AG08396 (cell line): ENCODE results near the gene CLPTM1L.

Experiments used
- DNase-seq: peaks from one replicate; pipeline ENCODE4 v3.0.0; 2012; ENCODE audit warnings: low spot score, mixed read lengths

The CLPTM1L gene

DNA sequence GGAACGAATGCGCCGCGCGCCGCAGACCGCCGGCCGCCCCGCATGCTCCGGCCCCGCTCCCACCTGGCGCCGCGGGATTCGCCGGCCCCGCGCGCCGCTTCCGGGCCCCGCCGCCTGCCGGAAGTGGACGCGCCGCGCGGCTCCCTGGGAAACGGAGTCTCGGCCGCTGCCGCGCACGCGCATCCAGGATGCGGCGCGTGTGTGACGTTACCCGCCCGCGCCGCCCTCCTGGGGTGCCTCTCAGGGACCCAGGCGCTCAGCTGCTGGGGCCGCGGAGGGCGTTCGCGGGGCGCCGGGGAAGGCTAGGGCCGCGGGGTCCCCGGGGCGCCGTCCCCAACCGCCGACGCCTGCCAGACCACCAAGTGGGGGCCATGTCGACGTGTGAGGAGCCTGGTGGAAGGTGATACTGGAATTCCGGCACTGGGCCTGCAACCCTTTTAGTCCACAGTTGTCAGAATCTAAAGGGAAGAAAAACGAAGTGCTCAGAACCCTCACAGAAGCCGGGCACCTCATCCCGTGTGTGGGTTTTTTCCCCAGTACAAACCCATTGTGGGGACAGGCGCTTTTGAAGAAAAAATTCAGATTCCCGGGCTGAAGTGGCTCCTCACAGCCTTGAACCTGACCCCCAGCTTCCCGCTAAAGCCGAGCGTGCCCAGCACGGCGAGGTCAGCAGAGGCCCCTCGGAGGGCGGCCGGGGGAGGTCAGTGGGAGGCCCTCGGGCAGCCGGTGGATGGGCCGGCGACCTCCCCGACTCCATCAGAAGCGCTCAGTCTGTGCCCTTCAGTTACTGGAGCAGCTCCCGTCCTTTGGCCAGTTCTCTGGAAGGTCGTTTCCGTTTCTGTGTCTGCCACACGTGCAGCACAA lies at the start of gene CLPTM1L:
Gene CLPTM1L (minus strand): TSS at position 125 of the 864 bp plus-strand sequence. CDS start 258 bp downstream, outside the sequence.
- peak; percentile 100 for DNase-seq

DNA sequence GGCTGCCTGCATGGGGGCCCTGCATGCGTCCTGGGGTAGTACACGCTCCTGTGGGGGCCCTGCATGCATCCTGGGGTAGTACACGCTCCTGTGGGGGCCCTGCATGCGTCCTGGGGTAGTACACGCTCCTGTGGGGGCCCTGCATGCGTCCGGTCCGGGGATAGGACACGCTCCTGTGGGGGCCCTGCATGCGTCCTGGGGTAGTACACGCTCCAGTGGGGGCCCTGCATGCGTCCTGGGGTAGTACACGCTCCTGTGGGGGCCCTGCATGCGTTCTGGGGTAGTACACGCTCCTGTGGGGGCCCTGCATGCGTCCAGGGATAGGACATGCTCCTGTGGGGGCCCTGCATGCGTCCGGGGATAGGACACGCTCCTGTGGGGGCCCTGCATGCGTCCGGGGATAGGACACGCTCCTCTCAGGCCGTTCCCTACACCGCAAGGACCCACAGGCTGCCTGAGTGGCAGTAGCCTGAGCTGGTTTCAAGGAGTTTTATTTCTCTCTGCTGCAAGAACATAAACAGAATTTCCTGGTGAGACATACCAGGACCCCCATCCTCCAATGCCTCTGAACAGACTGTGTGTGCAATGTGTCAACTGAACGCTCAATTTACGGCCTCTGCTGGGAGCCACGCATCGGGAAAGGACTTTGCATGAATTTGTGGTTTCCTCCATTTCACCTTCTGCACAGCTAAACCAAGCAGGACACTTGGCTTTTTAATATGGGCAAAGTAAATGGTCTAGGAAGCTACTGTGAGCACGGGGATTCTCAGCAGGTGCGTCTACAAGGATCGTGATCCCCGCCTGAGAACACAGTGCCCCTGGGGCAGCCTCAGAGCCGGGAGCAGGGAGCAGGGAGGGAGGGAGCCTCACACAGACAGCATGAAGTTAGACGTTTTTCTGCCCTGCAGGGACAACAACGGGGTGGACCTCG lies 48.9 kb upstream of the CLPTM1L start:
- no peak for DNase-seq

DNA sequence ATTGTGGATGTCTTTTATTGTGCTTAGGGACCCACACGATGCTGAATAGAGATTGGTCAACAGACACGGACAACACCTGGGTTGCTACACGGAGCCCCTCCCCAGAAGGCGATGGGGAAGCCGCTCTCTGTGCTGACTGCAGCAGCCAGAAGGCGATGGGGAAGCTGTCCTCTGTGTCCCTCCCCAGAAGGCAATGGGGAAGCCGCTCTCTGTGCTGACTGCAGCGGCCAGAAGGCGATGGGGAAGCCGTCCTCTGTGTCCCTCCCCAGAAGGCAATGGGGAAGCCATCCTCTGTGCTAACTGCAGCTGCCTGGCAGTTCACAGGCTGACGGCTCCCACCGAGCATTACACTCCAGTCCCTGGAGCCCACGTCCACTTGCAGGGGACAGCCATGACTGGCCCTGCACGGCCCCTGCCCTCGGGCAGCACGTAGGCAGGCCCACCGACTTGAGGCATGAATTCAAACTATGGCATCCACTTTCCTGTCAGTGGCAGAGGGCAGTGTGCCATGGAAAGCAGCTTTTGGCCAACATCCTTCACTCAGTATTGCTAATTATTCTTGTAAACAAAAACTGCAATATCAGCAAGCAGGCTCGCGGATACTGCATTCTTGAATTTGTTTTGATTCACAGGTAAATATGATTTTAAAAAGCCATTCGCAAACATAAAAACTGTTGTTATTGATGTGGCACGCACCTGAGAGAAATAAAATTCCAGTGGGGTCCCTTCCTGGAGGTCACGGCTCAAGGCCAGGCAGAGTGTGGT lies 48.1 kb upstream of the CLPTM1L start:
- no peak for DNase-seq

- DNase-seq, result no peak
These were observed 47.4 kb upstream of the CLPTM1L start for GRCh38 chr5:1392261-1392660.

- no peak for DNase-seq
These were observed 46.8 kb upstream of the CLPTM1L start for GRCh38 chr5:1391691-1392090.

DNA sequence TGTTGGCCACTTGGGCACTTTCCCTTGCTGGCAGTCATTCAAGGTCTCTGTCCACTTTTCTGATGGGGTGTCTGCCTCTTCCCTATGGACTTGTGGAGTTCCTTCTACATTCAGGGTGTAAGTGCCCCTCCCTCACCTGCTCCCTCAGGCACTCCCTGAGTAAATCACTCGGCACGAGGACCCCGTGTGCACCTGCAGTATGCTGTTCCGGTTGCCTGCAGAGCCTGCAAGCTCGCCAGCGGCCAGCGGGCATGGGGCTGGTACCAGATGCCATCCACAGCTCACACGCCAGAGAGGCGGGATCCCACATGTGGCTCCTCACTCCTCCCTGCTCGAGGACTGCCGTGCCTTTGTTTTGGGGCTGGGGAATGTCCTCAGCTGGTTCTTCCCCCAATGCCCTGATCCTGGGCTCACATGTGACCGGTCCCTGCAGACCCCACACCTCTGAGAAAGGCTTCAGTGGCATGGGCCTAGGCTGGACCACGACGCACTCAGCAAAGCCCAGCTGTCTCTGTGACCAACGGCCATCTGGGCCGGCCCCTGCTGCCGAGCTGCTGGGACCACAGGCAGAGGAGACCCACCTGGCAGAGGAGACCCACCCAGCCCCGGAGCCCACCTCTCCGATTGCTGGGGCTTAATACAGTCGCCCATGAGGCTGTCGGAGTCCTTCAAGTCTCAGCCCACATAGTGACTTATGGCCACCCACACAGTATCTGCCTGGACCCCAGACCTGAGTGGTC lies 46.1 kb upstream of the CLPTM1L start:
- DNase-seq, result no peak

- no peak for DNase-seq
These were observed 45.4 kb upstream of the CLPTM1L start for GRCh38 chr5:1390333-1390732.

- no peak for DNase-seq
These were observed 43.6 kb upstream of the CLPTM1L start for GRCh38 chr5:1388383-1388967.

DNA sequence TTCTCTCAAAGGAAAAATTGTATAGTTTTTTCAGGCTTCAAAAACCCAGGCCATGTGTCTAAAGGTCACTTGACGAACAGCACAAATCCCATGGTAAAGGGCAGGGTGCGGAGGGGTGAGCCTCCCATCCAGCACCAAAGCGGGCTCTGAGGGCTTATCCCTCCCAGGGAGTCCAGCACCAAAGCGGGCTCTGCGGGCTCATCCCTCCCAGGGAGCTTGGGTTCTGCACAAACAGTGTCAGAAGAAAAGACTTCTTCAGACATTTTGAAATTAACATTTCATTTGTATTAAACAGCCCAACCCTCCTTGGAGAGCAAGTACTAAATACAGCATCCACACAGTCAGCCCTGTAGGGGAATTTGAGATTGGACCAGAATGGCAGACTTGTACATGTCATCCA lies 43.0 kb upstream of the CLPTM1L start:
- DNase-seq, result no peak

DNA sequence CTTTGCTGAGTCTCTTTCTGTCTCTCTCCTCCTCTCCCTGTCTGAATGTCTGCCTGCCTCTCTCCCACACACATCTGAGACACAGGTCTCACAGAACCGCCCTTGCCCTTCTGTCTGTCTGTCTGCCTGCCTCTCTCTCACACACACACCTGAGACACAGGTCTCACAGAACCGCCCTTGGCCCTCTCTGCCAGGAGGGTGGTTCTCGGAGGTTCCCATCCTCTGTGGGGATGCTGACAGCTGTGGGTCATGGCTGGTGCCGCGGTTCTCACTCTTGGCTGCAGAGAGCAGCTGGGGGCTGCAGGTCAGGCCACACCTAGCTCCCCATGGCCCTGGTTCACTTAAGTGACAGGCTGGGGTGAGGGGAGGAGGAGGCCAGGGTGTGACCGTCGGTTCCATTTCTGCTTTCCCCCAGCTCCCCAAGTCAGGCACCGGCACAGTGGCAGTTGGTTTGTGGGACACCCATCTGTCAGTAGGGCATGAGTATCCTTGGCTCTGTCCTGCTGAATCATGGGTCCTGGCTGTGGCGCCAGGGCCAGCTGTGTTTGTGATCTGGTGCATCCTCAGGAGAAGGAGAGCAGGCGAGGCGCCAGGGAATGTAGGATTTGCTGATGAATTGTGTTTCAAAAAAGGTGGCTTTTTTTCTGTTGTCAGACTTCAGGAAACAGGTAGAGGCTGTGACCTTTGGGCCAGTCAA lies 42.3 kb upstream of the CLPTM1L start:
- DNase-seq, result no peak

- DNase-seq, result peak; percentile 72
These were observed 41.4 kb upstream of the CLPTM1L start for GRCh38 chr5:1386274-1386717.

GRCh38 chr5:1385395-1386273 lies 40.7 kb upstream of the CLPTM1L start:
- DNase-seq, result peak; percentile 90

DNA sequence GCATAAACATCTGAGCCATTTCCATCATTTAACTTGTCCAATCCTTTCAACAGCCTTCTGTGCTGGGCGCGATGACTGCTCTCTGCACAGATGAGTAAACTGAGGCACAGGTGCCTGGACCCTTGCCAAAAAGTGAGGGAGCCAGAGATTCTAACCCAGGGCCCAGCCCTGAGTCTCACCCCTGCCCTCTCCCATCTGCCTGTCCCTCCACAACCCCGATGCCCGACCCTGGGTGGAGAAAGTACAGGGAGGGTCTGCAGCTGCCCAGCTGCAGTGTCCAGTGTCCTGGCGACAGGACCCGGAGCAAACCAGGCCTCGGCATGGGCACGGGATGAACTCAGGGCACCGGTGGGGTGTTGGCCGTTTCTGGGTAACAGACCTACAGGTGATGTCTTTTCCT lies 39.6 kb upstream of the CLPTM1L start:
- no peak for DNase-seq

- DNase-seq, result no peak
These were observed 39.0 kb upstream of the CLPTM1L start for GRCh38 chr5:1383886-1384401.

- DNase-seq, result no peak
These were observed 38.4 kb upstream of the CLPTM1L start for GRCh38 chr5:1383344-1383743.

- DNase-seq, result no peak
These were observed 37.4 kb upstream of the CLPTM1L start for GRCh38 chr5:1382248-1382700.

DNA sequence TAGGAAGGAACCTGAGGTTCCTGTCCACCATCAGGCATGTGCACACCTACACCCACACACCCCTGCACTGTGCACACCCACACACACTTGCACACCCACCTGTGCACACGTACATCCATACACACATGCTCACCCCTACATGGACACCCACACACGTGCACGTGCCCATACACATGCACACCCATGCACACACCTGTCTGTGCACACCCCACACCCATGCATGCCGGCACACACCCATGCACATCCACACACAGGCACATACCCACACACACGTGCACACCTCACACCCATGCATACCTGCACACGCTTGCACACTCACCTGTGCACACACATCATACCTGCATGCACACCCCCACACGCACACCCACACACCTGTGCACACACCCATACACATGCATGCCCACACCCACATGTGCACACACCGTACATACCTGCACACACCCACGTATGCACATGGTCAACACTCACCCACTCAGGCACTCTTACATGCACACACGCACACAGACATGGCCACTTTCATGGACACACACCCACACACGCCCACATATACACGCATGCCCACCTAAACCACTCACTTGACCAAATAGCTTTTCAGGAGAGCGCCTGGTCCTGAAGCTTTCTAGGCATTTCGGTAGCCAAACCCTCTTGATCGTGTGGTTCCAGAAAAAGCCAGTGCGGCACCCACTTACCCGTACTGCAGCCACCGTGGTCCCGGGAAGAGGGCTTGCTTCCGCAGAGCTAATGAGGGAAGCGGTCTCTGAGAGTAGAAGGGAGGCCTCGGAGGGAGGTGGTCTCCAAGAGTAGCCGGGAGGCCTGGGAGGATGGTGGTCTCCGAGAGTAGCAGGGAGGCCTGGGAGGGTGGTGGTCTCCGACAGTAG lies 36.7 kb upstream of the CLPTM1L start:
- no peak for DNase-seq

DNA sequence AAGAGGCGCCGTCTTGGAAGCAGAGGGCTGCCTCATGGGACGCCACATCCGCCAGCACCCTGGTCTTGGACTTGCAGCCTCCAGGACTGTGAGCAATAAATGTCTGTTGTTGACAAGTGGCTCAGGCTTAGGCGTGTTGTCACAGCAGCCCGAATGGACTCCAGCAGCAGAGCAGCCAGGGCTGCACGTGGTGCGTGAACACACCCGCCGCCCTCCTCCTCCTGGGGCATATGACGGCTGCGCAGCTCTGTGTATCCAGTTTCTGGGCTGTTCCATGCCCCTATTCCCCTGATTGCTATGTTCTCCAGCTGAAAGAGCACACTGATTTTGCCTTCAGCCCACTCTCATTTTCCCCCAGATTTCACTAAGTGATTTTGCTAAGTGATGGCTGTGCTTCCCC lies 36.0 kb upstream of the CLPTM1L start:
- DNase-seq, result no peak
